OCI-LY3 (cell line): ENCODE measurements around the gene MPC1.

Experiments used
- CTCF ChIP-seq: fragments of 200-600, 300-600 bp; sonication (generic); IDR thresholded peaks from 2 replicates; pipeline ENCODE4 v1.5.1; 2014; ENCODE audit warnings: antibody characterized with exemption, low read length, low read depth
- EZH2phosphoT487 ChIP-seq: fragments of 200-600 bp; shearing (Covaris generic); IDR thresholded peaks from 2 replicates; pipeline ENCODE4 v1.6.1; 2018; ENCODE audit warnings: antibody characterized with exemption, mixed run types, low read depth

GRCh38 chr6:166420351-166420750, 37.6 kb upstream of the MPC1 start:
- TF ChIP-seq CTCF: no peak
- no peak for TF ChIP-seq EZH2phosphoT487
